ENCODE data around the gene MAP7. TPM values are rescaled to one million over a fixed set of nuclear protein-coding genes. Genes with fewer than 3 reads are reported as not detected.

MAP7 gene
- total RNA-seq, 1 donor: 1.4 TPM

GRCh38 chr6:136467186-136467585 is 83.0 kb downstream of the MAP7 start:
- no peaks in the 10 kb centered on the region for H4K20me1 ChIP-seq (ENCODE audit: insufficient read depth, low read length)

DNA sequence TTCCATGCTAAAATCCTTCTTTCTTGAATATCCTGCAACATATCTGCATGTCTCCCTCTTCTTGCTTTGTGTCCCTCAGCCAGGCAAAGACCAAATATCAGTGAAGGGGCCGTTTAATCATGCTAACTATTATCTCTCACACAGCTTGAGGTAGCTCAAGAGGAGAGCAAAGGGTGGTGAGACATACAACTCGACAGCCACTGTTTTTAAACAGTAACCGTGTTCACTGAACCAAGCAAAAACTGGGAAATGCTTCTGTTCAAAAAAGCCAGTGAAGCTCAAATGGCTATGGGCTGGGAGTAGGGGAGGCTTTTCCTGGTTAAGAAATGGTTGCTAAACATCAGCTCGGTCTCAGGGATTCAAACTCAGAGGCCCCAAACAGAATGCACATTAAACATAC is 83.4 kb downstream of the MAP7 start:
- no peaks in the 10 kb centered on the region for H3K79me2 ChIP-seq (ENCODE audit: insufficient read depth, low read length)
- H4K20me1 ChIP-seq (ENCODE audit: insufficient read depth, low read length): no peaks in the 10 kb centered on the region
- DNase-seq (ENCODE audit: insufficient read length, low spot score, missing footprints): no peak
- TF ChIP-seq, protein P1, sequence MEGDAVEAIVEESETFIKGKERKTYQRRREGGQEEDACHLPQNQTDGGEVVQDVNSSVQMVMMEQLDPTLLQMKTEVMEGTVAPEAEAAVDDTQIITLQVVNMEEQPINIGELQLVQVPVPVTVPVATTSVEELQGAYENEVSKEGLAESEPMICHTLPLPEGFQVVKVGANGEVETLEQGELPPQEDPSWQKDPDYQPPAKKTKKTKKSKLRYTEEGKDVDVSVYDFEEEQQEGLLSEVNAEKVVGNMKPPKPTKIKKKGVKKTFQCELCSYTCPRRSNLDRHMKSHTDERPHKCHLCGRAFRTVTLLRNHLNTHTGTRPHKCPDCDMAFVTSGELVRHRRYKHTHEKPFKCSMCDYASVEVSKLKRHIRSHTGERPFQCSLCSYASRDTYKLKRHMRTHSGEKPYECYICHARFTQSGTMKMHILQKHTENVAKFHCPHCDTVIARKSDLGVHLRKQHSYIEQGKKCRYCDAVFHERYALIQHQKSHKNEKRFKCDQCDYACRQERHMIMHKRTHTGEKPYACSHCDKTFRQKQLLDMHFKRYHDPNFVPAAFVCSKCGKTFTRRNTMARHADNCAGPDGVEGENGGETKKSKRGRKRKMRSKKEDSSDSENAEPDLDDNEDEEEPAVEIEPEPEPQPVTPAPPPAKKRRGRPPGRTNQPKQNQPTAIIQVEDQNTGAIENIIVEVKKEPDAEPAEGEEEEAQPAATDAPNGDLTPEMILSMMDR (IDR thresholded peaks at IDR 0.05; ENCODE audit: extremely low read depth, low read depth, low read length): no peak
- no peaks in the 10 kb centered on the region for H3K4me1 ChIP-seq (ENCODE audit: insufficient read depth, low read length)
- no peaks in the 10 kb centered on the region for H3K9me3 ChIP-seq (ENCODE audit: low read depth, low read length)
- no peak overlapping the region for H2AFZ ChIP-seq (ENCODE audit: low read length)
- no peak overlapping the region for H3K27ac ChIP-seq (ENCODE audit: low read depth, low read length)
- H3K4me2 ChIP-seq (ENCODE audit: insufficient read depth, low read length): no peak overlapping the region
- no peak overlapping the region for H3K4me3 ChIP-seq (ENCODE audit: insufficient read depth, low read length)
- no peaks in the 10 kb centered on the region for H3K36me3 ChIP-seq (ENCODE audit: insufficient read depth, low read length)
- peaks cover 3% of the 10 kb centered on the region for H3K27me3 ChIP-seq (ENCODE audit: insufficient read depth, low read length)

More at GRCh38 chr6:136467186-136467585, 83.0 kb downstream of the MAP7 start:
- Histone ChIP-seq H3K27ac (ENCODE audit: low read depth, low read length) (no peak overlapping the region), H3K4me3 (ENCODE audit: insufficient read depth, low read length) (no peak overlapping the region), H3K4me1 (ENCODE audit: insufficient read depth, low read length) (no peaks in the 10 kb centered on the region), H3K36me3 (ENCODE audit: insufficient read depth, low read length) (no peaks in the 10 kb centered on the region), H3K79me2 (ENCODE audit: insufficient read depth, low read length) (no peaks in the 10 kb centered on the region), H3K27me3 (ENCODE audit: insufficient read depth, low read length) (peaks cover 3% of the 10 kb centered on the region), H3K4me2 (ENCODE audit: insufficient read depth, low read length) (no peak overlapping the region), H3K9me3 (ENCODE audit: low read depth, low read length) (no peaks in the 10 kb centered on the region), H2AFZ (ENCODE audit: low read length) (no peak overlapping the region)
- TF ChIP-seq, protein P1 (IDR thresholded peaks at IDR 0.05; ENCODE audit: extremely low read depth, low read depth, low read length): no peak
- no peak for DNase-seq (ENCODE audit: insufficient read length, low spot score, missing footprints)

DNA sequence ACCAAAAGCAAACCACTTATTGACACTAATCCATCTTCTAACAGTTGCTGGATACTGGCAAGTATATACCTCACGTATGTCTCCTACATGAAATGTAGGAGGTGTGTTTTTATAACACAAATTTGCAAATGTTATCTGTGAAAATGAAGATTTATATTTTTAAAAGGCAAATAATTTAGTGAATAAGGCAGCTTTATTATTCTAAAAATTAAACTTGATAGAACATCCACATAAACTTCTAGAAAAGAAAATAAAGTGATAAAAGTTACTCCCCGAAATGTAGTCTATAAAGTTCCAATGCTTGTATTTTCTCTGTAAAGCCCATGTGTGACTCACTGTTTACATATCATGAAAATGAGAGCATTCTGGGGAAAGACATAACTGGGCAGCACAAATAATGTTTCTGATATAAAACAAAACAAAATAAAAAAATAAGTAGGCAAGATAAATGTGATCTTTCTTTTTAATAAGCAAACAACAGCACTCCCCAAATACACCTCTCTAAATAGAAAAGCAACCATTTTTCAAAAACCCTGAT is 84.4 kb downstream of the MAP7 start:
- H3K4me1 ChIP-seq (ENCODE audit: insufficient read depth, low read length): no peaks in the 10 kb centered on the region
- H2AFZ ChIP-seq (ENCODE audit: low read length): no peak overlapping the region
- no peak overlapping the region for H3K4me2 ChIP-seq (ENCODE audit: insufficient read depth, low read length)
- H3K36me3 ChIP-seq (ENCODE audit: insufficient read depth, low read length): no peaks in the 10 kb centered on the region
- no peak overlapping the region for H3K27ac ChIP-seq (ENCODE audit: low read depth, low read length)
- peak; percentile 15 for DNase-seq (ENCODE audit: insufficient read length, low spot score, missing footprints)
- H3K27me3 ChIP-seq (ENCODE audit: insufficient read depth, low read length): peaks cover 3% of the 10 kb centered on the region
- H3K79me2 ChIP-seq (ENCODE audit: insufficient read depth, low read length): no peaks in the 10 kb centered on the region
- no peak overlapping the region for H3K4me3 ChIP-seq (ENCODE audit: insufficient read depth, low read length)
- H4K20me1 ChIP-seq (ENCODE audit: insufficient read depth, low read length): no peaks in the 10 kb centered on the region
- H3K9me3 ChIP-seq (ENCODE audit: low read depth, low read length): no peaks in the 10 kb centered on the region
- TF ChIP-seq, protein P1 (IDR thresholded peaks at IDR 0.05; ENCODE audit: extremely low read depth, low read depth, low read length): no peak

- H4K20me1 ChIP-seq (ENCODE audit: insufficient read depth, low read length): no peaks in the 10 kb centered on the region
- peaks cover 3% of the 10 kb centered on the region for H3K27me3 ChIP-seq (ENCODE audit: insufficient read depth, low read length)
- H3K9me3 ChIP-seq (ENCODE audit: low read depth, low read length): no peaks in the 10 kb centered on the region
- no peaks in the 10 kb centered on the region for H3K79me2 ChIP-seq (ENCODE audit: insufficient read depth, low read length)
- no peaks in the 10 kb centered on the region for H3K36me3 ChIP-seq (ENCODE audit: insufficient read depth, low read length)
- TF ChIP-seq, protein P1 (IDR thresholded peaks at IDR 0.05; ENCODE audit: extremely low read depth, low read depth, low read length): no peak
- no peak overlapping the region for H2AFZ ChIP-seq (ENCODE audit: low read length)
- no peak overlapping the region for H3K27ac ChIP-seq (ENCODE audit: low read depth, low read length)
- H3K4me2 ChIP-seq (ENCODE audit: insufficient read depth, low read length): no peak overlapping the region
- no peak for DNase-seq (ENCODE audit: insufficient read length, low spot score, missing footprints)
- no peak overlapping the region for H3K4me3 ChIP-seq (ENCODE audit: insufficient read depth, low read length)
- no peaks in the 10 kb centered on the region for H3K4me1 ChIP-seq (ENCODE audit: insufficient read depth, low read length)
Measured at GRCh38 chr6:136464874-136465273, 85.3 kb downstream of the MAP7 start.

Measured in osteoblast (primary cell).